Astrocyte of the spinal cord (primary cell): ENCODE data around the gene TTC28.

Experiments used
- DNase-seq: peaks from one replicate; pipeline ENCODE4 v3.0.0; 2011; ENCODE audit warnings: low read depth, low spot score
- H3K4me3 ChIP-seq: 2 replicates; pipeline ENCODE4 v1.5.1; 2011; ENCODE audit warnings: low read depth, mild to moderate bottlenecking, low read length, moderate library complexity
- in situ Hi-C: cut with HindIII; loops from 2 replicates; pipeline ENCODE4 v1.10.0; 2017; ENCODE audit warnings: low sequenced_read_pairs
- TF ChIP-seq, protein P1 (sequence below): IDR thresholded peaks from 2 replicates; pipeline ENCODE4 v1.5.1; 2012; ENCODE audit warnings: low read depth, mild to moderate bottlenecking, low read length, inconsistent platforms

The TTC28 gene

DNA sequence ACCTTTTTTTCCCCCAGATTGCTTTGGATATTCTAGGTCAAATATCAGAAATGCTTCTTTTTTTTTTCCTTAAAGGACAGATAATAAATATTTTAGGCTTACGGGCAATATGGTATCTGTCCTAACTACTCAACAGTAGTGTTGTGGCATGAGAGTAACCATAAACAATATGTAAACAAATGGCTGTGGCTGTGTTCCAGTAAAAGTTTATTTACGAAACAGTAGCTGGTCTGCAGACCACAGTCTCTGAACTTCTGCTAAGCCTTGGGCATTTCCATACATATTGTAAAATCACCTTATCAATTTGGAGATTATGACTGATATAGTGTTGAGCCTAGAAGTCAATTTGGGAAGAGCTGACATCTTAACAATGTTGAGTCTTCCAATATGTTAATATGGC, 621.6 kb downstream of the TTC28 start:
- TF ChIP-seq, protein P1, sequence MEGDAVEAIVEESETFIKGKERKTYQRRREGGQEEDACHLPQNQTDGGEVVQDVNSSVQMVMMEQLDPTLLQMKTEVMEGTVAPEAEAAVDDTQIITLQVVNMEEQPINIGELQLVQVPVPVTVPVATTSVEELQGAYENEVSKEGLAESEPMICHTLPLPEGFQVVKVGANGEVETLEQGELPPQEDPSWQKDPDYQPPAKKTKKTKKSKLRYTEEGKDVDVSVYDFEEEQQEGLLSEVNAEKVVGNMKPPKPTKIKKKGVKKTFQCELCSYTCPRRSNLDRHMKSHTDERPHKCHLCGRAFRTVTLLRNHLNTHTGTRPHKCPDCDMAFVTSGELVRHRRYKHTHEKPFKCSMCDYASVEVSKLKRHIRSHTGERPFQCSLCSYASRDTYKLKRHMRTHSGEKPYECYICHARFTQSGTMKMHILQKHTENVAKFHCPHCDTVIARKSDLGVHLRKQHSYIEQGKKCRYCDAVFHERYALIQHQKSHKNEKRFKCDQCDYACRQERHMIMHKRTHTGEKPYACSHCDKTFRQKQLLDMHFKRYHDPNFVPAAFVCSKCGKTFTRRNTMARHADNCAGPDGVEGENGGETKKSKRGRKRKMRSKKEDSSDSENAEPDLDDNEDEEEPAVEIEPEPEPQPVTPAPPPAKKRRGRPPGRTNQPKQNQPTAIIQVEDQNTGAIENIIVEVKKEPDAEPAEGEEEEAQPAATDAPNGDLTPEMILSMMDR, result no peak
- H3K4me3 ChIP-seq, result no peak overlapping the region
- in situ Hi-C loops, result no loop called here
- no peak for DNase-seq

DNA sequence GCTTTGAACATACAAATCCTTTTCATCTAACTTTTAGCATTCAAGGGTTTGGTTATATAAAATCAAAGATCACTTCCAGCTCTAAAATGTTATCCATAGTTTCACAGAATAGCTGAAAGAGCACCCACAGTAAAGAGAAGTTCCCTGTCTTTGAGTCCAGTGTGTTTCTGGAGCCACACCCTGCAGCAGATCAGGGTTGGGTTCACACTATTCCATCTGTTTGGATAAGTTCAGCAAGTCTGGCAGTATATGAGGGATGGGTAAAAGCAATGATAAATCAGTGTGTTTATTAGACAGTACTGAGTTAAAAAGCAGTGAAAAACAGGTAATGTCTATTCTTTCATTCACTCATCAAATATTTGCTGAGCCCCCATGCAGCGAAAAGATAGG, 624.8 kb downstream of the TTC28 start:
- TF ChIP-seq, protein P1, result no peak
- no peak for DNase-seq
- H3K4me3 ChIP-seq, result no peak overlapping the region
- in situ Hi-C loops, result no loop called here

DNA sequence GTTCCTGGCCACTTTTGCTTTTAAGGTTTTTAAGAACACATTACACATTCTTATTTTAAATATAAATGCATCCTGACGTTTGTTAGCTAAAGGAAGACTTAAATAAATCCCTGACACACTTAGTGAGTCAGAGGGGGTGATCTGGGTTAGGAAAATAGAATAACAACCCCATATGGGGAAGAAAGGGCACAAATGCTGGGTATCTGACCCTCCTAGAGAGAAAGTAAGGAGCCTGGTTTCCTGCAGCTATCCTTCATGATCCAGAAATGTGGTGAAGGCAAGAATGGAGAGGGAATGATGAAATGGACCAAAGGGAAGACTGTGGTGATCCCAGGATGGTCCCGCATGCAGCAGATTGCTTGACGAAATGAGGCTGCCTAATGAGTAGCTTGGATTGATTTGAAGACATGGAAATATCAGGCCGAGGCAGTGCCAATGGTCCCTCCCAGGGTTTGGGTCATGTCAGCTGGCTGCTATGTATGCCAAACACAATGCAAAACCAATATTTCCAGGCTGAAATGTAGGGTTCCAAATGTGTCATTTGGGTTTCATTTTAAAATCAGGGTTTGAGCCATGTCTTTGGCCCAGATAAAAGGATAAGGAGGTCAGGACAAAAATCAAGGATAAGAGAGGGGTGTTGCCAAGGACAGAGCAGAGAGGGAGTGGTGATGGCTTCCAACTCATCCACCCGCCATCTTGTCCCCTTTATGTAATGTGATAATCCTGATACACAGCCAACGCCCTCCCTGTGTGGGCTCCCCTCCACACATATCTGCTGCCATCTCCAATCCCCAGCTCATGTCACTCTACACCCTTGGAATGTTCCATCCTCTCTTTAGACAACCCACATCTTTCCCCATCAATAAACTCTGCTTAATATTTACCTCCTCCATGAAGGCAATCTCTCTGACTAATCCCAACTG, 625.5 kb downstream of the TTC28 start:
- no peak overlapping the region for H3K4me3 ChIP-seq
- in situ Hi-C loops, result no loop called here

DNA sequence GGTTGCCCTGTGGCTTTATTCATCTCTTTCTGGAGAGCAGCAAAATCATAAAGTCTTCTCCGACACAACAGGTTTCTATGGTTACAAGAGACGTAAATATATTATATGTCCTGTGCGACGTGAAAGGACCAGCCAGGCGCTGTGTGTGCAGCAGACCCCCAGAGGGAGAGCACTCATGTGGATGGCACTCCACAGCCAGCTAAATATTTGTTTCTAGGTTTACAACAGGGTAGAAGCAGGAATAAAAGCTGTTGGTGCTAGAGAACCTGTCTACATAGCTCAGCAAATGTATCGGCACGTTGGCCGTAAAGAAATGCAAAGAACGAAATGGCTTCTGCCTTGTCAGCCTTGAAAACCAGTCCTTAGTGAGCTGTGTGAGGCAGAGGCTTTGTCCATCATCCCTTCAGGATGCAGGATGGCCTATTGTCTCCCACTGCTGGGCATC, 626.8 kb downstream of the TTC28 start:
- H3K4me3 ChIP-seq, result no peak overlapping the region
- in situ Hi-C loops, result no loop called here
- TF ChIP-seq, protein P1, result no peak
- DNase-seq, result no peak

More for the DNA sequence above, 625.5 kb downstream of the TTC28 start:
- peak; percentile 60 for DNase-seq
- TF ChIP-seq, protein P1, result no peak

DNA sequence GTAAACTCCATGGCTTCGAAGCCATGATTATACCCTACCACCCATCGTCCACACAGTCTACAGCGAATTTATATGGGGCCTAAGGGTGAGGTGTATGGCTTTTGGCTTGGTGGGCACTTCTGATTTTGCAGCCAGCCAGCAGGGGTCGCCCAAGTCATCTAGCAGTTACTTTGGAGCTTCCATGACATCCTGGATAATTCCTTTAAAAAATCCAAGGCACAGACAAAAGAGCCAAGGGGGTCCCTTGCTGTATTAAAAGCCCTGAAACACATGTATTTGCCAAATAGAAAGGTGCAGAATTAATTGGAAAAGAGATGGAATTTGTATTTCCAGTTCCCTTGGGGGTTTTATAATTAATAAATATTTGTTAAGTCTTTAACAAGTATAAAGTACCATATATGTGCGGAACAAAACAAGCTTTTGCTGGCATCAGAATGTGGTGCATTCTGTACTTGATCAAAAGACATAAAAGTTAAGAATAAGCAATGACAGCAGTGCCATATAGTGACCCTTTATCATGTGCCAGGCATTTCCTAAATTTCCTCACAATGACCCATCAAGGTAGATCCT, 627.8 kb downstream of the TTC28 start:
- in situ Hi-C loops, result no loop called here
- TF ChIP-seq, protein P1, result peak; percentile 93
- peak; percentile 70 for DNase-seq
- H3K4me3 ChIP-seq, result no peak overlapping the region

DNA sequence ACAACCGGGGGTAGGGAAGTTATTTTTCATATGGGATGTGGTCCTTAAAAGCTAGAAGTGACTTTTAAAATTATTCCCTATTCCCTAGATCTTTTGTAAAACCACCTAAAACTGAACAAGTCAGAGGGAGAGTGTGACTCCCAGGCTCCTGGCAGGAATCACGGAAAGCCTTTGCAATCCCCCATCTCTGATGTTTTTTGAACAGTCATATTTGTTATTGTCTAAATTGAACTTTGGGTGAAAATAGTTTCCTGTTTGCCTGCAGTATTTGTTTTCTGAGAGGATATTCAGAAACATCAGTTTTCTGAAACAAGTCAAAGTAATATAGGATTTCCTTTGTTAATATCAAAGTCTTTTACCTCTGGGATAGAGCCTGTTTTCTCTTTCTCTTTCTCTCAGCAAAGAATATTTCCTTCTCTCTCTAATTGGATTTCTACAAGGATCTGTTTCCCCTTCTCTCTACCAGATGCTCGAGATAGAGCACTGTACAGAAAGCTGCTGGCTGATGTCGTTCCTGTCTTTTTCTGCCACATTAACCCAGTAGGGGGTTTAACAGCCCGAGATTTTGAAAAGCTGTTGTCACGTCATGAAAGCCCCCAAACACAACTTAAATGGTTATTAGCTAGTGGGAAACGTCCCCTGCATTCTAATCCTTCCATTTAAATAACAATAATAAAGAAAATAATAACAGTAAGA, 628.4 kb downstream of the TTC28 start:
- DNase-seq, result no peak
- in situ Hi-C loops, result no loop called here
- TF ChIP-seq, protein P1, result no peak
- H3K4me3 ChIP-seq, result no peak overlapping the region
